Measurements from ENCODE around the gene HSPA12B. TPM values are rescaled to one million over a fixed set of nuclear protein-coding genes. Genes with fewer than 3 reads are reported as not detected.
A peak's percentile ranks its signal among the peaks of the same experiment; 100 is the strongest.

Gene HSPA12B
- polyA plus RNA-seq, 1 of the 3 experiments (the other 2 are of a cell fraction), result 0.46 TPM

DNA sequence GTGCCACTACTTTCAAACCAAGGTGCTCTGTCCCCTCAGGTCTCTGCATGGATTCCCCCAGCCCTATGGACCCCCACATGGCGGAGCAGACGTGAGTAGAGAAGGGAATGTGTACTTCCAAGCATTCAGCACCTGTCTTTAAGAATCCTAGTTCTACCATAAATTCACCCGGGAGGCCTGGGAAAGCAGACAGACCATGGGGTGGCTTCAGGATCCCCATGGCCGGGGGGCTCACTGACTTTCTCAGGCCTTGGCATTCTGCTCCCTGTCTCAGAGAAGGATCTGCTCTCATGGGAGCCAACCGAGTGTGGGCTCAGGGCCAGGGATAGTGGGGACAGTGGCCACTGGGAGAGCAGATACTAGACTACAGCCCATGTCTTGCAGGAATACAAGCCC, 65.9 kb downstream of the HSPA12B start:
- H3F3A ChIP-seq (replicated peaks; ENCODE audit: insufficient read depth), result peaks cover 3% of the 10 kb centered on the region
- no peaks in the 10 kb centered on the region for H3K9me2 ChIP-seq
- CTCF ChIA-PET, result no interaction called here
- TF ChIP-seq TEAD4 (IDR thresholded peaks at IDR 0.05; ENCODE audit: borderline replicate concordance, insufficient read depth) (no peak), EZH2phosphoT487 (IDR thresholded peaks at IDR 0.05; ENCODE audit: borderline replicate concordance, low read depth) (no peak), POLR2AphosphoS5 (IDR thresholded peaks at IDR 0.05; ENCODE audit: low read depth, low read length) (no peak), FOXJ3 (CRISPR knock-in tag; IDR thresholded peaks at IDR 0.05) (no peak), ELF1 (IDR thresholded peaks at IDR 0.05) (no peak), CTCF (IDR thresholded peaks at IDR 0.05) (no peak), RAD21 (IDR thresholded peaks at IDR 0.05; ENCODE audit: low read length) (no peak), YY1 (IDR thresholded peaks at IDR 0.05; ENCODE audit: low read depth) (no peak), USF2 (IDR thresholded peaks at IDR 0.05; ENCODE audit: borderline replicate concordance, low read depth, low read length) (no peak), MXI1 (IDR thresholded peaks at IDR 0.05; ENCODE audit: low read depth, low read length) (no peak)
- TF ChIP-seq, protein P1, sequence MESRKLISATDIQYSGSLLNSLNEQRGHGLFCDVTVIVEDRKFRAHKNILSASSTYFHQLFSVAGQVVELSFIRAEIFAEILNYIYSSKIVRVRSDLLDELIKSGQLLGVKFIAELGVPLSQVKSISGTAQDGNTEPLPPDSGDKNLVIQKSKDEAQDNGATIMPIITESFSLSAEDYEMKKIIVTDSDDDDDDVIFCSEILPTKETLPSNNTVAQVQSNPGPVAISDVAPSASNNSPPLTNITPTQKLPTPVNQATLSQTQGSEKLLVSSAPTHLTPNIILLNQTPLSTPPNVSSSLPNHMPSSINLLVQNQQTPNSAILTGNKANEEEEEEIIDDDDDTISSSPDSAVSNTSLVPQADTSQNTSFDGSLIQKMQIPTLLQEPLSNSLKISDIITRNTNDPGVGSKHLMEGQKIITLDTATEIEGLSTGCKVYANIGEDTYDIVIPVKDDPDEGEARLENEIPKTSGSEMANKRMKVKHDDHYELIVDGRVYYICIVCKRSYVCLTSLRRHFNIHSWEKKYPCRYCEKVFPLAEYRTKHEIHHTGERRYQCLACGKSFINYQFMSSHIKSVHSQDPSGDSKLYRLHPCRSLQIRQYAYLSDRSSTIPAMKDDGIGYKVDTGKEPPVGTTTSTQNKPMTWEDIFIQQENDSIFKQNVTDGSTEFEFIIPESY (IDR thresholded peaks at IDR 0.05; ENCODE audit: borderline replicate concordance, low read depth), result no peak
- POLR2A ChIA-PET, result no interaction called here
- H4K20me1 ChIP-seq (ENCODE audit: insufficient read depth), result no peaks in the 10 kb centered on the region
- 97% methylated on average over 5 of the region's 5 CpGs for WGBS (ENCODE audit: low lambda C conversion rate)
- no peak for DNase-seq
- peak overlapping the region in 1 of 2 experiments; percentile 70; a peak in 2 of 4 replicates for H3K27ac ChIP-seq (ENCODE audit: low read depth in 2 of 2, low read length in 1 of 2)
- H3K9ac ChIP-seq, result 0 out of 2 replicates have a peak overlapping the region, but pooled peaks have one; percentile 21
- peaks cover 53% of the 10 kb centered on the region for H3K79me2 ChIP-seq (ENCODE audit: insufficient read depth)
- H3K4me2 ChIP-seq, result peak overlapping the region; percentile 98
- H3K27me3 ChIP-seq (ENCODE audit: insufficient read depth), result no peaks in the 10 kb centered on the region
- H3K4me1 ChIP-seq (ENCODE audit: control insufficient read depth in 1 of 2, insufficient read depth in 2 of 2, low read depth in 1 of 2, low read length in 1 of 2), result peaks cover 17 to 41% of the 10 kb centered on the region in 2 experiments; a peak in 3 of 4 replicates
- H3K9me3 ChIP-seq, result no peaks in the 10 kb centered on the region
- H3K36me3 ChIP-seq (replicated peaks in 1 of 2; ENCODE audit: control insufficient read depth in 1 of 2, insufficient read depth in 2 of 2, low read length in 1 of 2), result peaks cover 26 to 42% of the 10 kb centered on the region in 2 experiments
- no peak overlapping the region for H2AFZ ChIP-seq (ENCODE audit: low read depth)
- peak overlapping the region in 1 of 2 experiments; percentile 70; a peak in 1 of 4 replicates for H3K4me3 ChIP-seq (ENCODE audit: low read depth in 2 of 2, low read length in 1 of 2)

- Histone ChIP-seq H2AFZ (ENCODE audit: low read depth) (no peak overlapping the region), H3K9ac (0 out of 2 replicates have a peak overlapping the region, but pooled peaks have one; percentile 21), H3K36me3 (replicated peaks in 1 of 2; ENCODE audit: control insufficient read depth in 1 of 2, insufficient read depth in 2 of 2, low read length in 1 of 2) (peaks cover 26 to 45% of the 10 kb centered on the region in 2 experiments), H3K79me2 (ENCODE audit: insufficient read depth) (peaks cover 53% of the 10 kb centered on the region), H3K9me3 (no peaks in the 10 kb centered on the region), H3F3A (replicated peaks; ENCODE audit: insufficient read depth) (peaks cover 3% of the 10 kb centered on the region), H3K4me3 (ENCODE audit: low read depth in 2 of 2, low read length in 1 of 2) (no peak overlapping the region), H3K27ac (ENCODE audit: low read depth in 2 of 2, low read length in 1 of 2) (peak overlapping the region in 1 of 2 experiments; percentile 70; a peak in 2 of 4 replicates), H3K4me1 (ENCODE audit: control insufficient read depth in 1 of 2, insufficient read depth in 2 of 2, low read depth in 1 of 2, low read length in 1 of 2) (peaks cover 17 to 41% of the 10 kb centered on the region in 2 experiments; a peak in 3 of 4 replicates), H3K9me2 (no peaks in the 10 kb centered on the region), H3K27me3 (ENCODE audit: insufficient read depth) (no peaks in the 10 kb centered on the region), H3K4me2 (peak overlapping the region; percentile 98; the same call in 1 of the 2 replicates), H4K20me1 (ENCODE audit: insufficient read depth) (no peaks in the 10 kb centered on the region)
- ChIA-PET POLR2A (no interaction called here), CTCF (interaction anchor here (3.0 kb wide), 1 partner anchor 20 kb away, joined by 23 read pairs; the partner anchor contains the start of gene AP5S1)
- 93% methylated on average over 3 of the region's 3 CpGs for WGBS (ENCODE audit: low lambda C conversion rate)
- DNase-seq, result no peak
- TF ChIP-seq TAF1 (IDR thresholded peaks at IDR 0.05; ENCODE audit: borderline replicate concordance, low read depth, low read length) (no peak), RXRA (IDR thresholded peaks at IDR 0.05; ENCODE audit: borderline replicate concordance, low read depth) (no peak), NRF1 (IDR thresholded peaks at IDR 0.05; ENCODE audit: low read depth, low read length) (no peak), POLR2AphosphoS5 (IDR thresholded peaks at IDR 0.05; ENCODE audit: low read depth, low read length) (no peak), CHD2 (IDR thresholded peaks at IDR 0.05; ENCODE audit: low read length, partially characterized antibody) (no peak), CTCF (IDR thresholded peaks at IDR 0.05) (no peak), MEF2A (IDR thresholded peaks at IDR 0.05; ENCODE audit: borderline replicate concordance, low read depth) (no peak), TEAD4 (IDR thresholded peaks at IDR 0.05; ENCODE audit: borderline replicate concordance, insufficient read depth) (no peak), EZH2phosphoT487 (IDR thresholded peaks at IDR 0.05; ENCODE audit: borderline replicate concordance, low read depth) (no peak), EP300 (IDR thresholded peaks at IDR 0.05; ENCODE audit: borderline replicate concordance in 1 of 2, low read depth in 1 of 2, low read length in 1 of 2) (no peak), JUND (IDR thresholded peaks at IDR 0.05) (no peak), MXI1 (IDR thresholded peaks at IDR 0.05; ENCODE audit: low read depth, low read length) (no peak), FOXJ3 (CRISPR knock-in tag; IDR thresholded peaks at IDR 0.05) (no peak), RAD21 (IDR thresholded peaks at IDR 0.05; ENCODE audit: low read length) (no peak), TCF12 (IDR thresholded peaks at IDR 0.05) (no peak)
These were observed 66.4 kb downstream of the HSPA12B start for GRCh38 chr20:3798908-3799248.
